ENCODE results near the gene CSMD2.

The CSMD2 gene

DNA sequence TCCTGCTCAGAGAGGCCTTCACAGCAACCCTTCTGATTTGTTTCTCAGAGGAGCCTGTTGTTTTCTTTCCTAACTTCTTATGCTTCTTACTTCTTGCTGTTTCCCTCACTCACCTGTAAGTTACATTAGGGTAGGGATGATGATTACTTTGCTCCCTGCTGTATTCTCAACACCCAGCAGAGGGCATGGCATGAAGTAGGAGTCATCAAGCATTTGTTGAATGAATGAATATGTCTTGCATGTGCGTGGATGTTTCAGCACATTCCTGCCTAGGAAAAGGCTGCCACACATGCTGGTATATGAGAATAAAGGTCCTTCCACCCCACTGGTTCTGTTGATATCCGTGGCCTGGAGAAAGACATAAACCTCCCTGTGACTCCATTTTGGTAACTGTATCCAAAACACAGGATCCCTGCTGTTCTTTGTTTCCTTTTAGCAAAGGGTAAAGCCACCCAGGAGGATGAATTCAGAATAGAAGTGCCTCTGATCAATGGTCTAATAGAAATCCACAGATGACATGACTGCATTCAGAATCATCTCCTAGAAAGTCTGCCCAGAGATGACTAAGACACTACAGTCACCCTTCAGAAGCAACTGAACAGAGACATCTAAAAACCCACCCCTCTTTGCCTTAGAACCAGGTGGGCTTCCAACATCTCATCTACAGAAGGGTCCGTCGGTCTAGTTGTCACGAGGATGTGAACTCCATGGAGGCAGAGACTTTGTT lies 523.8 kb downstream of the CSMD2 start:
- DNase-seq = no peak
- Histone ChIP-seq H3K27me3 (replicated peaks; ENCODE audit: insufficient read depth, low read length) (peaks cover 52% of the 10 kb centered on the region), H2AFZ (ENCODE audit: low read length) (no peak overlapping the region), H3K4me1 (ENCODE audit: low read length) (no peaks in the 10 kb centered on the region), H3K4me2 (ENCODE audit: low read depth, low read length) (no peak overlapping the region), H3K27ac (ENCODE audit: low read length) (no peak overlapping the region), H3K9me2 (replicated peaks; ENCODE audit: insufficient read depth, low read length) (no peaks in the 10 kb centered on the region), H3K9me3 (replicated peaks; ENCODE audit: insufficient read depth, low read length) (no peaks in the 10 kb centered on the region), H3K36me3 (replicated peaks; ENCODE audit: insufficient read depth, low read length) (no peaks in the 10 kb centered on the region), H4K20me1 (ENCODE audit: insufficient read depth, low read length) (no peaks in the 10 kb centered on the region), H3K79me2 (ENCODE audit: low read length) (no peaks in the 10 kb centered on the region), H3K4me3 (ENCODE audit: low read length) (no peak overlapping the region), H3K9ac (ENCODE audit: low read length) (no peak overlapping the region), H3F3A (ENCODE audit: insufficient read depth, low read length) (no peaks in the 10 kb centered on the region)
- TF ChIP-seq, protein P1, sequence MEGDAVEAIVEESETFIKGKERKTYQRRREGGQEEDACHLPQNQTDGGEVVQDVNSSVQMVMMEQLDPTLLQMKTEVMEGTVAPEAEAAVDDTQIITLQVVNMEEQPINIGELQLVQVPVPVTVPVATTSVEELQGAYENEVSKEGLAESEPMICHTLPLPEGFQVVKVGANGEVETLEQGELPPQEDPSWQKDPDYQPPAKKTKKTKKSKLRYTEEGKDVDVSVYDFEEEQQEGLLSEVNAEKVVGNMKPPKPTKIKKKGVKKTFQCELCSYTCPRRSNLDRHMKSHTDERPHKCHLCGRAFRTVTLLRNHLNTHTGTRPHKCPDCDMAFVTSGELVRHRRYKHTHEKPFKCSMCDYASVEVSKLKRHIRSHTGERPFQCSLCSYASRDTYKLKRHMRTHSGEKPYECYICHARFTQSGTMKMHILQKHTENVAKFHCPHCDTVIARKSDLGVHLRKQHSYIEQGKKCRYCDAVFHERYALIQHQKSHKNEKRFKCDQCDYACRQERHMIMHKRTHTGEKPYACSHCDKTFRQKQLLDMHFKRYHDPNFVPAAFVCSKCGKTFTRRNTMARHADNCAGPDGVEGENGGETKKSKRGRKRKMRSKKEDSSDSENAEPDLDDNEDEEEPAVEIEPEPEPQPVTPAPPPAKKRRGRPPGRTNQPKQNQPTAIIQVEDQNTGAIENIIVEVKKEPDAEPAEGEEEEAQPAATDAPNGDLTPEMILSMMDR (IDR thresholded peaks at IDR 0.05; ENCODE audit: low read length) = peak; percentile 20; the same call in 1 of the 2 replicates
- no peak for TF ChIP-seq EZH2 (optimal IDR thresholded peaks at IDR 0.05; ENCODE audit: low read depth, low read length)

DNA sequence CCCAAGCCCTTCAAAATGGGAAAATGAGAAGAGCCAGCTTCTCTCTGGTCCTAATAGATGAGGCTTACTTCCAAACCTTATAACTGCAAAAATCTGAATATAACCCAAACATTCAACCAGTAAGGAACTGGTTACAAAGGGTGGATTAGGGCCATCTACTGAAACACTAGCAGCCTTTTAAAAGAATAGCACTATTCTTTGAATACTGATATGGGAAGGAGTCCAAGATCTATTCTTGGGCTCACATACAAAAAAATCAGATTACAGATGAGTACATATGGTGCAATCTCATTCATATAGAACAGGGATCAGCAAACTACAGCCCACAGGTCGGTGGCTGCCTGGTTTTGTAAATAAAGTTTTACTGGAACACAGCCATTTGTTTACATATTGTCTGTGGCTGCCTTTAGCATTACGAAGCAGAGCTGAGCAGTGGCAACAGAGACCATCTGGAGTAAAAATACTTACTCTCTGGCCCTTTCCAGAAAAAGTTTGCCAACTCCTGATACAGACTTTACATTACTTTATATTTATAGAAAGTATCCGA lies 524.8 kb downstream of the CSMD2 start:
- no peak for DNase-seq
- Histone ChIP-seq H3K27ac (ENCODE audit: low read length) (no peak overlapping the region), H3K36me3 (replicated peaks; ENCODE audit: insufficient read depth, low read length) (no peaks in the 10 kb centered on the region), H3K27me3 (replicated peaks; ENCODE audit: insufficient read depth, low read length) (peaks cover 56% of the 10 kb centered on the region), H3K9me2 (replicated peaks; ENCODE audit: insufficient read depth, low read length) (no peaks in the 10 kb centered on the region), H2AFZ (ENCODE audit: low read length) (no peak overlapping the region), H3K9ac (ENCODE audit: low read length) (no peak overlapping the region), H3K4me2 (ENCODE audit: low read depth, low read length) (no peak overlapping the region), H3K4me3 (ENCODE audit: low read length) (no peak overlapping the region), H3K4me1 (ENCODE audit: low read length) (no peaks in the 10 kb centered on the region), H4K20me1 (ENCODE audit: insufficient read depth, low read length) (no peaks in the 10 kb centered on the region), H3K79me2 (ENCODE audit: low read length) (no peaks in the 10 kb centered on the region), H3K9me3 (replicated peaks; ENCODE audit: insufficient read depth, low read length) (no peaks in the 10 kb centered on the region), H3F3A (ENCODE audit: insufficient read depth, low read length) (no peaks in the 10 kb centered on the region)
- no peak for TF ChIP-seq EZH2phosphoT487 (IDR thresholded peaks at IDR 0.05; ENCODE audit: low read length)
- no peak for TF ChIP-seq EZH2 (optimal IDR thresholded peaks at IDR 0.05; ENCODE audit: low read depth, low read length)
- TF ChIP-seq, protein P1 (IDR thresholded peaks at IDR 0.05; ENCODE audit: low read length) = no peak

DNA sequence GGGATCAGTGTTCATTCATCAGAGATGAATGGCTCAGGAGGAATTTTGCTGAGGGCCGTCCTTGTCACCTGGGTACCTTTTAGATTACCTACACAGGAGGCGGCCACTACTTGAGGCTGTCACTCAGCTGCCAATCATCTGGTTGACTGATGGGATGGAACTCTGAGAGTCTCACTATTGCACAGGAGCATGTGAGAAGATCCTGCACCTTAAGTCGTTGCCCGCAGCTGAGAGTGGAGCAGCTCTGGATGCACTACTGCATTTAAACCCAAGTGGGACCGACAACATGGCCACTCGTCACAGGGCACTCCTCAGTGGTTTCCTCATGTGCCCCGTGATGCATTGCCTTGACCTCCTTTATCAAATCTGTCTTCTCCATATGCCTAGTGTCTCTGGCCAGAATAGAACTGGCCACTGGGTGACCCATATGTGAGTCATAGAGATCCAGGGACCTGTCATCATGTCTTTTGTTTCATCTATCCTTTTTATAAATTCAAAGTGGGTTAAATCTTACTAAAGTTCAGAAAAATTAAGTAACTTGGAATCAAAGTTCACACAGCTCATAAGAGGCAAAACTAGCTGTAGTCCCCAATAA lies 527.1 kb downstream of the CSMD2 start:
- DNase-seq = no peak
- H3K9ac ChIP-seq (ENCODE audit: low read length) = no peak overlapping the region

More for the DNA sequence above, 527.1 kb downstream of the CSMD2 start:
- Histone ChIP-seq H3K79me2 (ENCODE audit: low read length) (no peaks in the 10 kb centered on the region), H3K27ac (ENCODE audit: low read length) (no peak overlapping the region), H3K4me2 (ENCODE audit: low read depth, low read length) (no peak overlapping the region), H2AFZ (ENCODE audit: low read length) (no peak overlapping the region), H3K27me3 (replicated peaks; ENCODE audit: insufficient read depth, low read length) (peaks cover 62% of the 10 kb centered on the region), H3K36me3 (replicated peaks; ENCODE audit: insufficient read depth, low read length) (no peaks in the 10 kb centered on the region), H3K9me3 (replicated peaks; ENCODE audit: insufficient read depth, low read length) (no peaks in the 10 kb centered on the region), H3F3A (ENCODE audit: insufficient read depth, low read length) (no peaks in the 10 kb centered on the region), H4K20me1 (ENCODE audit: insufficient read depth, low read length) (no peaks in the 10 kb centered on the region), H3K9me2 (replicated peaks; ENCODE audit: insufficient read depth, low read length) (no peaks in the 10 kb centered on the region), H3K4me1 (ENCODE audit: low read length) (no peaks in the 10 kb centered on the region), H3K4me3 (ENCODE audit: low read length) (no peak overlapping the region)
- TF ChIP-seq EZH2 (optimal IDR thresholded peaks at IDR 0.05; ENCODE audit: low read depth, low read length) (no peak), EZH2phosphoT487 (IDR thresholded peaks at IDR 0.05; ENCODE audit: low read length) (no peak)
- TF ChIP-seq, protein P1 (IDR thresholded peaks at IDR 0.05; ENCODE audit: low read length) = no peak

Measured in MM.1S (cell line).